Activated T-cell treated with anti-CD3 and anti-CD28 coated beads, Interleukin-2, amount 50 U/mL, for 1 hour (primary cell): Measurements from ENCODE around the gene DDX11.
"Not testable (repeated sequence)": the region's sequence is repeated elsewhere in the genome, so short reads cannot be mapped to it uniquely, and the experiment has no call there.

Source experiments
- DNase-seq: peaks from one replicate; pipeline ENCODE4 v3.0.0-alpha.2; 2020

Gene DDX11

GRCh38 chr12:31127209-31127848 is 53.7 kb downstream of the DDX11 start:
- not testable (repeated sequence) for DNase-seq

- not testable (repeated sequence) for DNase-seq
Observed at GRCh38 chr12:31136581-31136980, 62.9 kb downstream of the DDX11 start.

- DNase-seq: not testable (repeated sequence)
Observed at GRCh38 chr12:31144768-31145167, 71.1 kb downstream of the DDX11 start.

GRCh38 chr12:31145296-31145695 is 71.6 kb downstream of the DDX11 start:
- not testable (repeated sequence) for DNase-seq

- DNase-seq: not testable (repeated sequence)
Observed at GRCh38 chr12:31147415-31147814, 73.8 kb downstream of the DDX11 start.

- not testable (repeated sequence) for DNase-seq
Observed at GRCh38 chr12:31150766-31151165, 77.1 kb downstream of the DDX11 start.
